Mucosa of descending colon (tissue), 3 donors: ENCODE results near the gene TRIM37. TPM values are rescaled to one million over a fixed set of nuclear protein-coding genes. Genes with fewer than 3 reads are reported as not detected.
"Not testable (repeated sequence)": the region's sequence is repeated elsewhere in the genome, so short reads cannot be mapped to it uniquely, and the experiment has no call there.

Experiments used
- ATAC-seq: fragments of 200-7000 bp; cut with Tn5 transposase; one replicate; pipeline ENCODE4 v1.9.1; 2020; ENCODE audit warnings: mild to moderate bottlenecking, moderate library complexity
- DNase-seq, 3 donors: peaks; one replicate each; pipeline ENCODE4 v3.0.0-alpha.2; 2020
- H3K36me3 ChIP-seq: fragments of 200-600 bp; one replicate; pipeline ENCODE4 v1.8.0; 2021; ENCODE audit warnings: low read depth, mild to moderate bottlenecking
- H3K4me1 ChIP-seq: fragments of 200-600 bp; one replicate; pipeline ENCODE4 v1.8.0; 2021; ENCODE audit warnings: low read depth, mild to moderate bottlenecking
- H3K4me3 ChIP-seq: fragments of 200-600 bp; one replicate; pipeline ENCODE4 v1.8.0; 2021; ENCODE audit warnings: mild to moderate bottlenecking
- H3K9me3 ChIP-seq: fragments of 200-600 bp; one replicate; pipeline ENCODE4 v1.8.0; 2021; ENCODE audit warnings: mild to moderate bottlenecking
- CTCF ChIP-seq: fragments of 200-600 bp; IDR thresholded peaks from one replicate; pipeline ENCODE4 v1.8.0; 2022; ENCODE audit warnings: antibody characterized with exemption, mild to moderate bottlenecking
- intact Hi-C, 2 donors: fragments of 100-400 bp; cut with DNase I in 1 of 2; cut with micrococcal nuclease in 1 of 2; formaldehyde crosslinking; loops; one replicate each; pipeline versions ENCODE4 v1.11.0 to v1.11.1; 2022; cut with DNase I, micrococcal nuclease
- total RNA-seq, 3 donors: library from RNA; stranded (reverse); fragmentation: NEBNext Ultra II Directional in 2 of 3; extraction: Animal tissue kit (Norgen Biotek cat#: 25700) in 2 of 3; gene quantifications; one replicate each; pipeline versions ENCODE4 v1.2.1 to v1.2.4, GENCODE V29; 2021 to 2023
- donor health status: DM: no; HTN: no; CAD: no; lungs with moderate emphysema.
- donor health status: DM: no; HTN: no; CAD: no.
- donor health status: DM: no; HTN: yes; CAD: no.

The TRIM37 gene
- total RNA-seq, 3 donors from 2014 or later = 11.4 to 24.6 (median 14.5) TPM

- Histone ChIP-seq H3K9me3 (no peaks in the 10 kb centered on the region), H3K4me1 (peaks cover 15% of the 10 kb centered on the region), H3K4me3 (no peak overlapping the region), H3K36me3 (no peaks in the 10 kb centered on the region)
- DNase-seq = no peak
- ATAC-seq = no peak
- intact Hi-C loops = no loop called here
- no peak for TF ChIP-seq CTCF
These were observed 8.8 kb downstream of the TRIM37 start for GRCh38 chr17:59097876-59098275.

- Histone ChIP-seq H3K4me1 (peaks cover 15% of the 10 kb centered on the region), H3K9me3 (no peaks in the 10 kb centered on the region), H3K4me3 (no peak overlapping the region), H3K36me3 (no peaks in the 10 kb centered on the region)
- DNase-seq = no peak
- intact Hi-C loops = no loop called here
- TF ChIP-seq CTCF = no peak
- ATAC-seq = peak; percentile 35
These were observed 11.7 kb downstream of the TRIM37 start for GRCh38 chr17:59094861-59095530.

- TF ChIP-seq CTCF = no peak
- Histone ChIP-seq H3K4me1 (peaks cover 15% of the 10 kb centered on the region), H3K9me3 (no peaks in the 10 kb centered on the region), H3K4me3 (no peak overlapping the region), H3K36me3 (no peaks in the 10 kb centered on the region)
- DNase-seq (peak in 2 of 3 donors; percentile 36 to 38), ATAC-seq (peak; percentile 74)
- intact Hi-C loops = no loop called here
These were observed 12.9 kb downstream of the TRIM37 start for GRCh38 chr17:59093702-59094231.

GRCh38 chr17:59093145-59093701, 13.5 kb downstream of the TRIM37 start:
- Histone ChIP-seq H3K36me3 (no peaks in the 10 kb centered on the region), H3K4me1 (peaks cover 15% of the 10 kb centered on the region), H3K4me3 (peak overlapping the region; percentile 9), H3K9me3 (no peaks in the 10 kb centered on the region)
- intact Hi-C loops = no loop called here
- DNase-seq (no peak), ATAC-seq (peak; percentile 85)
- TF ChIP-seq CTCF = no peak

GRCh38 chr17:59090593-59090992, 16.1 kb downstream of the TRIM37 start:
- intact Hi-C loops, H3K9me3 ChIP-seq, H3K36me3 ChIP-seq, H3K4me3 ChIP-seq, DNase-seq, ATAC-seq: not testable (repeated sequence)
- peaks cover 15% of the 10 kb centered on the region for H3K4me1 ChIP-seq

GRCh38 chr17:59084154-59084553, 22.5 kb downstream of the TRIM37 start:
- ATAC-seq = no peak
- Histone ChIP-seq H3K36me3 (no peaks in the 10 kb centered on the region), H3K9me3 (no peaks in the 10 kb centered on the region), H3K4me3 (no peak overlapping the region), H3K4me1 (no peaks in the 10 kb centered on the region)
- TF ChIP-seq CTCF = no peak
- no peak for DNase-seq
- intact Hi-C loops = no loop called here
